NCI-H1105 (cell line): Measurements from ENCODE around the gene ELOVL7.
A peak's percentile ranks its signal among the peaks of the same experiment; 100 is the strongest.
"Not testable (repeated sequence)": the region's sequence is repeated elsewhere in the genome, so short reads cannot be mapped to it uniquely, and the experiment has no call there.

ENCODE experiments used
- DNase-seq: peaks from one replicate; lab custom pipeline; 2025; lab: John Stamatoyannopoulos, UW

Gene ELOVL7

GRCh38 chr5:60843936-60844905 is at the start of gene ELOVL7:
Gene ELOVL7, minus strand, starts transcription at chr5:60844269. Its CDS starts 56,872 bp downstream, at chr5:60787397.
- peak; percentile 67 for DNase-seq

GRCh38 chr5:60893521-60893920 is 49.5 kb upstream of the ELOVL7 start:
- DNase-seq = no peak

DNA sequence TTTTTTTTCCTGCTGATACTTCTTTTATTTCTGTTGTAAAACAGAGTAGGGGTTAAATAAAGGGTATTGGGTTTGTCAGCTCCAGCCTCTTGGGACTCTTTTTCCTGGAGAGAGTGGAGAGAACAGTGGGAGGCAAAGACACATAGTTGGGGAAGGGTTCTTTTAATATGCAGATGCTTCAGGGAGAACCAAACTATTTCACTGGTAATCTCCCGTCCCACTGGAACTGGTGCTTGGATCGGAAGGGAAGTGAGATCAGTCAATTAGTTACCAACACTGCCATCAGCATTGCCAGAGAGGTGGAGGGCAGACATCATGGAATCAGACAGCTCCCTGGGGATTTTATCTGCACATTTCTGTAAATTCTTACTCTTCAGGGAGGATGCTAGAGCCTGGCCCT is 47.6 kb upstream of the ELOVL7 start:
- no peak for DNase-seq

DNA sequence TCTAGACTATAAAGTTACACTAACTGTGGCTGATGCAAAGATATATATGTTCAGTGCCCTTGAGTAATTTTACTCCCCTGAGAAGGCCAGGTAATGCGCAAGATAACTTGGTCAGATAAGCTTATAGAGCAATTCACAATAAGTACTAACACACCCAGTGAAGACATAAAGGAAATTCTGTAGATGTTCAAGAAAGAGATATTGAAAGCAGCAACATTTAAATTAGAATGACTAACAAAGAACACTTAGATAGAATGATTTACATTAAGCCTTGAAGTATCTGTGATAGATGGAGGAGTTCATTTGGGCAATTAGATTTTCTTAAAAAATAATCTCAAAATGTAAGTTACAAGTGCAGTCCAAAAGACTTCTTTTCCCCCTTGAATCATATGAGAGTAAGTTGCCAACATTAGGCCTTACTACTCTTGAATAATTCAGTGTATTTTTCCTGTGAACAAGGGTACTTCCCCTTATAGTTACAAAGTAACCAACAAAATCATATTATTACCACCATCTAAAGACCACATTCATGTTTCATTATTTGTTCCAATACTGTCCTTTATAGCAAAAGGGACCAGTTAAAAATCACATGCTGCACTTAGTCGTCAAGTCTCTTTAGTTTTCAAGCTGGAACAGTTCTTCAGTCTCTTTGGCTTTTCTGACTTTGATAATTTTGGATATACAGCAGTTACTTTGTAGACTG is 44.4 kb upstream of the ELOVL7 start:
- no peak for DNase-seq

- DNase-seq = no peak
These were observed 43.7 kb upstream of the ELOVL7 start for GRCh38 chr5:60887746-60888145.

GRCh38 chr5:60887096-60887495 is 43.0 kb upstream of the ELOVL7 start:
- no peak for DNase-seq

GRCh38 chr5:60886158-60886557 is 42.1 kb upstream of the ELOVL7 start:
- no peak for DNase-seq

DNA sequence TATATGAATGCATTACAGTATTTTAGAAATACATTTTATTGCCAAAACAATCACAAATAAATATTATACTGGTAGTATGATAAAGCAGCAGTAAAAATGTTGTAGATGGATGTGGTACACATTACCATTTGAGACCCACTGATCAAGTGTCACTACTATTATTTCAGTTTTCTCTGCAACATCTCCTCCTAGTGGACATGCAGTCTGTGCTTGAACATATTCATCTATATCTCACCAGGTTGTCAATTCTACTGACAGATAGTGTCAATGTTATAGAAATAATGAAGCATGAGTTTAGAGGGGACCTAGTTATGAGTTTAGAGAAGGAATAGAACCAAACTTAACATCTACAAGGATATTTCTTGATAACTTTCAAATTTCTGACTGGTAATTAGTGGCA is 39.2 kb upstream of the ELOVL7 start:
- DNase-seq = no peak

DNA sequence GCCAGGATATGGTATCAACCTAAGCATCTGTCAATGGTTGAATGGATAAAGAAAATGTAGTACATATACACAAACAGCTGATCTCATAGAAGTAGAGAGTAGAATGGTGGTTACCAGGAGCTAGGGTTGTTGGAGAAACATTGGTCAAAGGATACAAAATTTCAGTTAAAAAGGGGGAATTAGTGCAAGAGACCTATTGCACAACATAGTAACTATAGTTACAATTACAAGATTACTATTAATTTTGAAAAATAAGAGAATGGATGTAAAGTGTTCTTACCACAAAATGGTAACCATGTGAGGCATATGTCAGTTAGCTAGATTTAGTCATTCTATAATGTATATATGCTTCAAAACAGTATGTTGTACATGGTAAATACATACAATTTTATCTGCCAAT is 28.8 kb upstream of the ELOVL7 start:
- no peak for DNase-seq

GRCh38 chr5:60870857-60871256 is 26.8 kb upstream of the ELOVL7 start:
- DNase-seq = no peak

DNA sequence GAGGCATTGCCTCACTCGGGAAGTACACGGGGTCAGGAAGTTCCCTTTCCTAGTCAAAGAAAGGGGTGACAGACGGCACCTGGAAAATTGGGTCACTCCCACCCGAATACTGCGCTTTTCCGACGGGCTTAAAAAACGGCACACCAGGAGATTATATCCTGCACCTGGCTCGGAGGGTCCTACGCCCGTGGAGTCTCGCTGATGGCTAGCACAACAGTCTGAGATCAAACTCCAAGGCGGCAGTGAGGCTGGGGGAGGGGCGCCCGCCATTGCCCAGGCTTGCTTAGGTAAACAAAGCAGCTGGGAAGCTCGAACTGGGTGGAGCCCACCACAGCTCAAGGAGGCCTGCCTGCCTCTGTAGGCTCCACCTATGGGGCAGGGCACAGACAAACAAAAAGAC is 16.5 kb upstream of the ELOVL7 start:
- DNase-seq = not testable (repeated sequence)

DNA sequence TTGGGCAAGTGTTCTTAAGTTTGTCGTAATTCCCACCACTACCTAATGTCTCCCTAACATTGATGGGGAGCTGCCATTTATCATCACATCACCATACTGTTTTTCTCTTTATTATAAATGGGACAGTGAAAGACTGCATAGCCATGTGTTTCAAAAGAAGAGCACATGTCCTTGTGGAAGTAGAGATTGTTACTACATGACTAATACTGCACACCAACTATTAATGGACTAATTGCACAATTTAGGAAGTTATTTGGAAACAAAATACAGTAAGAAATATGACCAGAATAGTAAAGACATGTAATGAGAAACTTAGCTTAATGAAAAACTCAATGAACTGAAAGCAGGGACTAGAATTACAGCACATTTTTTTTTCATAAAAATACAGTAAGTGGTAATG is 12.0 kb upstream of the ELOVL7 start:
- no peak for DNase-seq

DNA sequence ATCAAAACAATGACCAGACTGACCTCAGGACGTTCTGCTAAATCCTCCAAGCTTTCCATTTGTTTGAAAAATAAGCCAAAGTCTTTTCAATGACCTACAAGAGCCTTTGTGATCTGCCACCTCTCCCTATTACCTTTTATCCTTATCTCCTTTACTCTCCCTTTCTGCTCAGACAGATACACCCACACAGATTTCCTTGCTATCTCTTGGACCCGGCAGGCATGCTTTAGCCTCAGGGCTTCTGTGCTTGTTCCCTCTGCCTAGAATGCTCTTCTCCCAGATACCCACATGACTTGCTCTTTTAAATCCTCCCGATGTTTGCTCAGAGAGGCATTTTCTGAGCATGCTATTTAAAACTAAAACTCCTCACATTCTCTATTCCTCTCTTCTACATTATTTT is 8.9 kb upstream of the ELOVL7 start:
- DNase-seq = no peak

GRCh38 chr5:60852317-60852716 is 8.2 kb upstream of the ELOVL7 start:
- no peak for DNase-seq

DNA sequence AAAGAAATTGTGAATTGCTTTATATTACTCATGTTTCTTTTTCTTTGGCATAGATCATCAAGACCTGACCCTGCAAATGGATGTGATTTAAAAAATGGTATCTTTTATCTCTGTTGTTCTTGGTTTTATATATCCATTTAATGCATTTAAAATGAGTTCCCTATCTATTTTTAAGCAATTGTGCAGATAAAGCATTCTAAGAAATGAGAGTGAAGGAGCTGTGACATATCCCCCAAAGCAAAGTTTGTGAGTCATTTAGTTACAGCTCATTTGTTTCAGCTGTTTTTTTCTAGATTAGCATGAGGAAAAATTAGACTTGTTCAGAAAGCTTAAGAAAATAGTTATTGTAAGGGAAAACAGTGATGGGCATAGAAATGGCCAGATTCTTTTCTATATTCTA is 7.6 kb upstream of the ELOVL7 start:
- DNase-seq = no peak

GRCh38 chr5:60846298-60846697 is 2.2 kb upstream of the ELOVL7 start:
- DNase-seq = no peak

- DNase-seq = no peak
These were observed 608 bp downstream of the ELOVL7 start for GRCh38 chr5:60843386-60843935.

DNA sequence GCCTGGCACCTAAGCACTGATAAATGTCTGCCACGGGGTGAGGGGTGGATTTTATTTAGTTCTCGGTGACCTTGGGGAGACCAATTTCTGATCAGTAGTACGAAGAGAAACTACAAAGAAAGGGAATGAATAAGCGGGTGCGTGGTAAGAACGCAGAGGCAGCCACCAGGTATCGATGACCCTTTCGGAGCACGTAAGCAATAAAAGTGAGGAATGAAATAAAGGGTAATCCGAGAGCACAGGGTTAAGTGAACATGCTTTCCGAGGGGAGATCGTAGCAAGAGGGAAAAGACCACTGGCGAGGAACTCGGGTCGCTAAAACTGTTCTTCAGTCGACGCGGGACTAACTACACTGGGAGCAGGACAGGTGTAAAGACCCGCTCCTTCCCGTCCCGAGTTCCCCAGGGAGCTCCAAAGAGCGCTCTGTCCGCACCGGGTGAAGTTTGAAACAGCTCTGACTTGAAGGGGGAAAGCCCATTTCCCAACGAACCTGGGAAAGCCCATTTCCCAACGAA is 1.1 kb downstream of the ELOVL7 start:
- DNase-seq = peak; percentile 4

- DNase-seq = no peak
These were observed 2.7 kb downstream of the ELOVL7 start for GRCh38 chr5:60841361-60841760.

DNA sequence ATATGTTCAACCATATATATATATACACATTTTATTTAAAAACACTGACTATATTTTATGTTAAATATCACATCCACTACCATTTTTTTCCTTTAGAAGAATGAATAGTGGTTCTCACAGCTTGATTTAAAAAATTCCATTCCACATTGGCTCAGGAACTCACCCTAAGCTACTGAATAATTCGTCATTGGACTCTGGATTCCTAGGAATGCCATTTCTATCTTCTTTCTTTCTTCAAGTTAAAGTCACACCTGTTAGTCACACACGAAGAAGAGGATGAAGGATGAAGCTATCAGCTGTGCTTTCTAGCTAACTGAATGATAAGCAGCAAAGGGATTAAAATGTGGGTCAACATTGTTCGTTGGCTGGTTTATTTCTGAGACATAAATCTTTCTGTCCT is 7.9 kb downstream of the ELOVL7 start:
- no peak for DNase-seq

DNA sequence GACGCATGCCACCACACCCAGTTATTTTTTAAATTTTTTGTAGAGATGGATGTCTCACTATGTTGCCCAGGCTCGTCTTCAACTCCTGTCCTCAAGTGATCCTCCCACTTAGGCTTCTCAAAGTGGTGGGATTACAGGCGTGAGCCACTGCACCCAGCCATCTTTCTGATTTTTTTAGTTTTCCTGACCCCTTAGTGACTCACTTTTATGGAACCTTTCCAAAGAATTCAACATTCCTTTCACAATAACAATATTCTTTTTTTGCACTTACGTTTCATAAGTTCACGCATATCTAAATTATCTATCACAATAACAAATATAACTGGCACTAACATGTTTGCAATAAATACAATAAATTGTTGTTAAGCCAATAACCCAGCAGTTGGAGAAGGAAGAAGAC is 8.5 kb downstream of the ELOVL7 start:
- no peak for DNase-seq

DNA sequence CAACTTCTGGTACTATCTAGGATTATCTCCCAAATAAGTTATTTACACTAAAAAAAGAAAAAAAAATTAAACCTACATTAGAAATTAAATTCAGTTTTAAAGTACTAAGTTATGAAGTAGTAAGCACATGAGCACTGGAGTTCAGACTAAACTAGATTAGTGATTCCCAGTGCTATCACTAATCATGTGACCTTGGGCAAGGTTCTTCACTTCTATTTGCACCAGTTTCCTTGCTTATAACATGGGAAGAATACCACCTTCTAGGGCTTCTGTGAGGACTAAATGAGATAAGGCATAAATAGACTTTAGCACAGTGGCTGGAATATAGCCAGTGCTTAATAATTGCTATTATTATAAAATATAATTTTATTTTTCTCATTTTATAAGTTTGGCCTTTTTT is 10.5 kb downstream of the ELOVL7 start:
- DNase-seq = no peak
